HG02970 (cell line): ENCODE results near the gene ISG15.

Experiments used
- ATAC-seq: cut with Tn5 transposase; IDR thresholded peaks from one replicate; pipeline ENCODE4 v1.9.1; 2021; ENCODE audit warnings: mild to moderate bottlenecking, moderate library complexity, moderate number of reproducible peaks; ENCODE audit not compliant: unreplicated experiment, low FRiP score

The ISG15 gene

GRCh38 chr1:1041873-1042272 is 28.6 kb downstream of the ISG15 start:
- ATAC-seq, result no peak

- ATAC-seq, result no peak
Observed at GRCh38 chr1:1042835-1043234, 29.5 kb downstream of the ISG15 start.

GRCh38 chr1:1043411-1043810 is 30.1 kb downstream of the ISG15 start:
- ATAC-seq, result no peak

GRCh38 chr1:1043921-1044320 is 30.6 kb downstream of the ISG15 start:
- ATAC-seq, result no peak

GRCh38 chr1:1044455-1045078 is 31.3 kb downstream of the ISG15 start:
- ATAC-seq, result no peak

- no peak for ATAC-seq
Observed at GRCh38 chr1:1045129-1045528, 31.8 kb downstream of the ISG15 start.

- ATAC-seq, result no peak
Observed at GRCh38 chr1:1046243-1046642, 32.9 kb downstream of the ISG15 start.

- no peak for ATAC-seq
Observed at GRCh38 chr1:1046767-1047166, 33.5 kb downstream of the ISG15 start.

GRCh38 chr1:1047407-1047806 is 34.1 kb downstream of the ISG15 start:
- no peak for ATAC-seq

GRCh38 chr1:1047963-1048362 is 34.7 kb downstream of the ISG15 start:
- no peak for ATAC-seq

- no peak for ATAC-seq
Observed at GRCh38 chr1:1048765-1049164, 35.5 kb downstream of the ISG15 start.

GRCh38 chr1:1049318-1050165 is 36.2 kb downstream of the ISG15 start:
- no peak for ATAC-seq

- ATAC-seq, result no peak
Observed at GRCh38 chr1:1050577-1051052, 37.3 kb downstream of the ISG15 start.

GRCh38 chr1:1051127-1051810 is 38.0 kb downstream of the ISG15 start:
- no peak for ATAC-seq

- no peak for ATAC-seq
Observed at GRCh38 chr1:1052003-1052840, 38.9 kb downstream of the ISG15 start.

- no peak for ATAC-seq
Observed at GRCh38 chr1:1053022-1053421, 39.7 kb downstream of the ISG15 start.

GRCh38 chr1:1053682-1054081 is 40.4 kb downstream of the ISG15 start:
- no peak for ATAC-seq

- no peak for ATAC-seq
Observed at GRCh38 chr1:1054099-1054700, 40.9 kb downstream of the ISG15 start.

- ATAC-seq, result no peak
Observed at GRCh38 chr1:1054971-1055370, 41.7 kb downstream of the ISG15 start.
